GM21515 (cell line): ENCODE measurements around the gene ACTL7A.
"Not testable (repeated sequence)": the region's sequence is repeated elsewhere in the genome, so short reads cannot be mapped to it uniquely, and the experiment has no call there.

Experiments
- ATAC-seq: cut with Tn5 transposase; IDR thresholded peaks from one replicate; pipeline ENCODE4 v1.9.1; 2021; ENCODE audit not compliant: unreplicated experiment

ACTL7A gene

GRCh38 chr9:108861997-108862396 is at the start of gene ACTL7A:
ACTL7A (plus strand) TSS chr9:108862266; CDS start chr9:108862323, 57 bp downstream.
- no peak for ATAC-seq

GRCh38 chr9:108812396-108813025 is 49.6 kb upstream of the ACTL7A start:
- no peak for ATAC-seq

GRCh38 chr9:108813951-108814601 is 48.0 kb upstream of the ACTL7A start:
- no peak for ATAC-seq

- no peak for ATAC-seq
These were observed 46.9 kb upstream of the ACTL7A start for GRCh38 chr9:108815156-108815555.

- ATAC-seq = no peak
These were observed 46.0 kb upstream of the ACTL7A start for GRCh38 chr9:108816037-108816436.

- ATAC-seq = no peak
These were observed 38.2 kb upstream of the ACTL7A start for GRCh38 chr9:108823829-108824228.

GRCh38 chr9:108830272-108830671 is 31.8 kb upstream of the ACTL7A start:
- ATAC-seq = no peak

- ATAC-seq = no peak
These were observed 30.4 kb upstream of the ACTL7A start for GRCh38 chr9:108831496-108832178.

GRCh38 chr9:108832179-108832500 is 29.9 kb upstream of the ACTL7A start:
- ATAC-seq = no peak

GRCh38 chr9:108834959-108835665 is 27.0 kb upstream of the ACTL7A start:
- ATAC-seq = no peak

GRCh38 chr9:108835831-108836230 is 26.2 kb upstream of the ACTL7A start:
- no peak for ATAC-seq

- ATAC-seq = no peak
These were observed 25.7 kb upstream of the ACTL7A start for GRCh38 chr9:108836319-108836718.

GRCh38 chr9:108836781-108837180 is 25.3 kb upstream of the ACTL7A start:
- no peak for ATAC-seq

GRCh38 chr9:108837530-108837929 is 24.5 kb upstream of the ACTL7A start:
- no peak for ATAC-seq

- ATAC-seq = no peak
These were observed 24.0 kb upstream of the ACTL7A start for GRCh38 chr9:108838017-108838416.

GRCh38 chr9:108839561-108839960 is 22.5 kb upstream of the ACTL7A start:
- ATAC-seq = not testable (repeated sequence)

GRCh38 chr9:108842610-108843295 is 19.3 kb upstream of the ACTL7A start:
- ATAC-seq = no peak

GRCh38 chr9:108844391-108844790 is 17.7 kb upstream of the ACTL7A start:
- no peak for ATAC-seq

GRCh38 chr9:108844856-108845255 is 17.2 kb upstream of the ACTL7A start:
- no peak for ATAC-seq

GRCh38 chr9:108845507-108845906 is 16.6 kb upstream of the ACTL7A start:
- no peak for ATAC-seq

GRCh38 chr9:108845947-108846346 is 16.1 kb upstream of the ACTL7A start:
- ATAC-seq = no peak
